ENCODE results near the gene NPIPB6. TPM values are rescaled to one million over a fixed set of nuclear protein-coding genes. Genes with fewer than 3 reads are reported as not detected.

The NPIPB6 gene
- total RNA-seq, 4 donors from 2014 or later, result 11.4 to 20.6 (median 16.8) TPM; not detected in 1

GRCh38 chr16:28316054-28316453 is 47.3 kb downstream of the NPIPB6 start:
- no peaks in the 10 kb centered on the region for H3K36me3 ChIP-seq
- TF ChIP-seq POLR2A (IDR thresholded peaks at IDR 0.05), result no peak
- TF ChIP-seq CTCF (IDR thresholded peaks at IDR 0.05), result no peak

DNA sequence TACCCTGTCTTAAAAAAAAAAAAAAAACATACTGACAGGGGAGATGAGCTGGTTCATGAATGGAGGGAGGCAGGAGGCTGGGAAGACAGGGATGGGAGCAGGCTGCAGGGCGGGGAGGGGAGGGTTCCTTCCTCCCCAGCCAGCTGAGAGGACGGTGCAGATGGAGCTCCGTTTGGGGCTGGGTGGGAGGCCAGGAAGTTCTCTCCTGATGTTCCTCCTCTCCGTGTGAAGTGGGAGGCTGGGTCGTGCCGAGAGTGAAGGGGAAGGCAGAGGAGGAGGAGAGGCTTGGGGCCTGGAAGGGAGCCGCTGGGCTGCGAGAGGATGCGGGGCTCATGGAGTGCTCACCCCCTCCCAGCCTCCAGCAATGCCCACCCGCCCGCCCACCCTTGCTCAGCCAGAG is 49.7 kb downstream of the NPIPB6 start:
- Histone ChIP-seq H3K36me3 (no peaks in the 10 kb centered on the region), H3K4me1 (peaks cover 0 to 7% (median 0%) of the 10 kb centered on the region in 4 donors), H3K9me3 (no peaks in the 10 kb centered on the region), H3K27me3 (no peaks in the 10 kb centered on the region), H3K4me3 (no peak overlapping the region), H3K27ac (no peak overlapping the region)
- no peak for DNase-seq
- TF ChIP-seq CTCF (IDR thresholded peaks at IDR 0.05) (no peak), POLR2A (IDR thresholded peaks at IDR 0.05) (no peak)

More at GRCh38 chr16:28316054-28316453, 47.3 kb downstream of the NPIPB6 start:
- no peaks in the 10 kb centered on the region for H3K4me1 ChIP-seq
- H3K9me3 ChIP-seq, result no peaks in the 10 kb centered on the region
- DNase-seq, result no peak
- H3K27me3 ChIP-seq, result no peaks in the 10 kb centered on the region
- no peak overlapping the region for H3K27ac ChIP-seq
- no peak overlapping the region for H3K4me3 ChIP-seq

- Histone ChIP-seq H3K4me3 (no peak overlapping the region), H3K27ac (no peak overlapping the region), H3K36me3 (no peaks in the 10 kb centered on the region), H3K27me3 (no peaks in the 10 kb centered on the region), H3K4me1 (peaks cover 0 to 7% (median 0%) of the 10 kb centered on the region in 4 donors), H3K9me3 (no peaks in the 10 kb centered on the region)
- TF ChIP-seq POLR2A (IDR thresholded peaks at IDR 0.05) (no peak), CTCF (IDR thresholded peaks at IDR 0.05) (no peak)
- no peak for DNase-seq
Measured at GRCh38 chr16:28312327-28312726, 51.0 kb downstream of the NPIPB6 start.

DNA sequence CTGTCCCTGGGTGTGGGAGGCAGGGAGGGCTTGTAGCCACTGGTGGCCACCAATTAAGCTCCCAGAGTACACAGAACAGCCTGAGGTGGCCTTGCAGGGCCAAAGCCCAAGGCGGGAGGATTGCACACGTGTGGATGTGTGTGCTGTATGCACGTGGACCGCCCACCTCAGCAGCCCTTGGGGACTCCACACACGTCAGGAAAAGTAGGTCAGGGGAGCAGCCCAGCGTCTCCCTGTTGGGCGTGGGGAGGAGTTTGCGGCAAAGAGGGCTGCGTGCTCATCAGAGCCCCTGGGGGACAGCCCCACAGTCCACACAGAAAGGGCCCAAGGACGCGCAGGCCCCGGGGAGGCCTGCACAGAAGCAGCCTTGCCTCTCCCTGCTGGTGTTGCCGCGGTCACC is 51.4 kb downstream of the NPIPB6 start:
- no peaks in the 10 kb centered on the region for H3K36me3 ChIP-seq
- TF ChIP-seq POLR2A (IDR thresholded peaks at IDR 0.05), result no peak
- TF ChIP-seq CTCF (IDR thresholded peaks at IDR 0.05), result no peak
- no peak for DNase-seq
- H3K4me3 ChIP-seq, result no peak overlapping the region
- H3K27ac ChIP-seq, result no peak overlapping the region
- H3K27me3 ChIP-seq, result no peaks in the 10 kb centered on the region
- peaks cover 0 to 7% (median 0%) of the 10 kb centered on the region in 4 donors for H3K4me1 ChIP-seq
- no peaks in the 10 kb centered on the region for H3K9me3 ChIP-seq

DNA sequence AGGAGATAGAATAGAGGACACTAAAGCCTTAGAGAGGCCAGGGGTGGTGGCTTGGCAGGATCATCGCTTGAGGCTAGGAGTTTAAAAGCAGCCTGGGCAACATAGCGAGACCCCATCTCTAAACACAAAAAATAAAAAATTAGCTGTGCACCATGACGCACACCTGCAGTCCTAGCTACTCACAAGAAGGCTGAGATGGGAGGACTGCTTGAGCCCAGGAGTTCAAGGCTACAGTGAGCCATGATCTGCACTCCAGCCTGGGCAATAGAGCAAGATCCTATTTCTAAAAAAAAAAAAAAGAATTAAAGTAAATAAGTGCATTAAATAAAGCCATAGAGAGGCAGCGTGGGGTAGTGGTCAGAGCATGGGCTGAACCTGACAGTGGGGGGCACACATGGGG is 51.9 kb downstream of the NPIPB6 start:
- no peak for DNase-seq
- Histone ChIP-seq H3K4me1 (peaks cover 0 to 7% (median 0%) of the 10 kb centered on the region in 4 donors), H3K27me3 (no peaks in the 10 kb centered on the region), H3K27ac (no peak overlapping the region), H3K4me3 (no peak overlapping the region), H3K9me3 (no peaks in the 10 kb centered on the region), H3K36me3 (no peaks in the 10 kb centered on the region)
- no peak for TF ChIP-seq CTCF (IDR thresholded peaks at IDR 0.05)
- TF ChIP-seq POLR2A (IDR thresholded peaks at IDR 0.05), result no peak

GRCh38 chr16:28310796-28311195 is 52.5 kb downstream of the NPIPB6 start:
- Histone ChIP-seq H3K9me3 (no peaks in the 10 kb centered on the region), H3K27ac (no peak overlapping the region), H3K4me3 (no peak overlapping the region), H3K36me3 (no peaks in the 10 kb centered on the region), H3K27me3 (no peaks in the 10 kb centered on the region), H3K4me1 (peaks cover 0 to 7% (median 0%) of the 10 kb centered on the region in 4 donors)
- TF ChIP-seq CTCF (IDR thresholded peaks at IDR 0.05) (no peak), POLR2A (IDR thresholded peaks at IDR 0.05) (no peak)
- DNase-seq, result no peak
